PC-9 (cell line): Measurements from ENCODE around the gene PGRMC1. TPM values are rescaled to one million over a fixed set of nuclear protein-coding genes. Genes with fewer than 3 reads are reported as not detected.
"Not testable (repeated sequence)": the region's sequence is repeated elsewhere in the genome, so short reads cannot be mapped to it uniquely, and the experiment has no call there.

Experiments
- BruUV-seq: library from RNA; stranded (reverse); fragments of 400-500 nt; replicated peaks from 2 replicates; lab custom pipeline; 2021; lab: Mats Ljungman, UMichigan
- CTCF ChIA-PET: fragments of 300-600 bp; sonication (Branson Sonifier 250); formaldehyde crosslinking; loops from one replicate; lab custom pipeline; 2022; ENCODE audit warnings: antibody characterized with exemption; lab: Charles Lee
- POLR2A ChIA-PET: fragments of 300-600 bp; sonication (Branson Sonifier 250); formaldehyde crosslinking; loops from one replicate; lab custom pipeline; 2022; ENCODE audit warnings: antibody characterized with exemption; ENCODE audit not compliant: unreplicated experiment; lab: Charles Lee
- DNase-seq, 2 experiments: peaks; one replicate each; pipeline versions ENCODE4 v3.0.0 to v3.0.0-alpha.2; 2015 to 2022; ENCODE audit warnings: mixed read lengths in 1 of 2
- H2AFZ ChIP-seq: fragments of 200-600 bp; sonication (generic); 2 replicates; pipeline ENCODE4 v1.8.1; 2017; ENCODE audit warnings: antibody characterized with exemption
- H3F3A ChIP-seq: fragments of 200-600 bp; sonication (generic); 2 replicates; pipeline ENCODE4 v1.8.1; 2017; ENCODE audit warnings: antibody characterized with exemption, mild to moderate bottlenecking, low read depth; ENCODE audit not compliant: insufficient read depth
- H3K27ac ChIP-seq: fragments of 200-600 bp; sonication (generic); 2 replicates; pipeline ENCODE4 v1.6.1; 2016; ENCODE audit warnings: mixed run types
- H3K27me3 ChIP-seq: fragments of 200-600 bp; sonication (generic); 2 replicates; pipeline ENCODE4 v1.6.1; 2016; ENCODE audit warnings: low read depth, mixed run types; ENCODE audit not compliant: insufficient read depth
- H3K36me3 ChIP-seq: fragments of 200-600 bp; sonication (generic); 2 replicates; pipeline ENCODE4 v1.6.1; 2016; ENCODE audit warnings: low read depth, mixed run types
- H3K4me1 ChIP-seq: fragments of 200-600 bp; sonication (generic); replicated peaks from 2 replicates; pipeline ENCODE4 v1.6.1; 2016; ENCODE audit warnings: mixed run types; ENCODE audit not compliant: insufficient read depth
- H3K4me2 ChIP-seq: fragments of 200-600 bp; sonication (generic); 2 replicates; pipeline ENCODE4 v1.6.1; 2017; ENCODE audit warnings: mixed run types
- H3K4me3 ChIP-seq: fragments of 200-600 bp; sonication (generic); 2 replicates; pipeline ENCODE4 v1.6.1; 2016; ENCODE audit warnings: mixed run types
- H3K79me2 ChIP-seq: fragments of 200-600 bp; sonication (generic); 2 replicates; pipeline ENCODE4 v1.6.1; 2017; ENCODE audit warnings: low read depth, mixed run types
- H3K9me2 ChIP-seq: fragments of 200-600 bp; sonication (generic); 2 replicates; pipeline ENCODE4 v1.8.1; 2017; ENCODE audit warnings: mild to moderate bottlenecking; ENCODE audit not compliant: insufficient read depth
- H3K9me3 ChIP-seq: fragments of 200-600 bp; sonication (generic); 2 replicates; pipeline ENCODE4 v1.8.1; 2016; ENCODE audit warnings: low read depth; ENCODE audit not compliant: insufficient read depth
- H4K20me1 ChIP-seq: fragments of 200-600 bp; sonication (generic); 2 replicates; pipeline ENCODE4 v1.8.1; 2017; ENCODE audit not compliant: insufficient read depth
- CTCF ChIP-seq: fragments of 200-600 bp; sonication (generic); conservative IDR thresholded peaks from 2 replicates; pipeline ENCODE4 v1.6.1; 2017; ENCODE audit warnings: mixed run types, antibody characterized with exemption, mild to moderate bottlenecking, moderate library complexity
- EZH2 ChIP-seq: fragments of 200-600 bp; sonication (generic); IDR thresholded peaks from 2 replicates; pipeline ENCODE4 v1.8.0; 2017; ENCODE audit warnings: antibody characterized with exemption, low read depth
- intact Hi-C: fragments of 100-400 bp; cut with micrococcal nuclease; formaldehyde crosslinking; loops from one replicate; pipeline ENCODE4 v1.10.0; 2022; ENCODE audit not compliant: unreplicated experiment
- total RNA-seq: library from RNA; stranded (reverse); gene quantifications from 2 replicates; pipeline ENCODE4 v1.2.3, GENCODE V29; 2021

Gene PGRMC1
- total RNA-seq, 1 experiment from 2014 or later: 204 TPM

- Histone ChIP-seq H4K20me1 (no peaks in the 10 kb centered on the region), H2AFZ (no peak overlapping the region), H3K4me1 (no peaks in the 10 kb centered on the region), H3K27me3 (no peaks in the 10 kb centered on the region), H3K9me3 (no peaks in the 10 kb centered on the region), H3K4me3 (no peak overlapping the region), H3K27ac (no peak overlapping the region), H3K79me2 (no peaks in the 10 kb centered on the region), H3F3A (no peaks in the 10 kb centered on the region), H3K9me2 (no peaks in the 10 kb centered on the region), H3K4me2 (no peak overlapping the region), H3K36me3 (no peaks in the 10 kb centered on the region)
- no TSS peak for BruUV-seq
- ChIA-PET CTCF (no interaction called here), POLR2A (no interaction called here)
- DNase-seq: no peak
- TF ChIP-seq CTCF: no peak
- TF ChIP-seq EZH2: no peak
- intact Hi-C loops: no loop called here
Observed at GRCh38 chrX:119273420-119274192, 37.5 kb downstream of the PGRMC1 start.

GRCh38 chrX:119282347-119282746 is 46.3 kb downstream of the PGRMC1 start:
- H3K4me3 ChIP-seq, BruUV-seq, H3F3A ChIP-seq, H3K9me2 ChIP-seq, H3K4me1 ChIP-seq, H3K27me3 ChIP-seq, H2AFZ ChIP-seq, H3K36me3 ChIP-seq, H3K4me2 ChIP-seq, H4K20me1 ChIP-seq, H3K79me2 ChIP-seq, H3K9me3 ChIP-seq, DNase-seq, H3K27ac ChIP-seq, intact Hi-C loops: not testable (repeated sequence)
- ChIA-PET CTCF (interaction anchor here (0.7 kb wide), 1 partner anchor 26 kb away, joined by 6 read pairs; no protein-coding TSS in a partner anchor), POLR2A (interaction anchor here (0.6 kb wide), 1 partner anchor 438 kb away, joined by 3 read pairs; no protein-coding TSS in a partner anchor)

GRCh38 chrX:119288890-119289393 is 52.9 kb downstream of the PGRMC1 start:
- Histone ChIP-seq H3K4me3 (no peak overlapping the region), H3K4me2 (no peak overlapping the region), H4K20me1 (no peaks in the 10 kb centered on the region), H3K79me2 (no peaks in the 10 kb centered on the region), H3K27ac (no peak overlapping the region), H2AFZ (no peak overlapping the region), H3F3A (no peaks in the 10 kb centered on the region), H3K9me2 (no peaks in the 10 kb centered on the region), H3K4me1 (no peaks in the 10 kb centered on the region), H3K36me3 (no peaks in the 10 kb centered on the region), H3K9me3 (no peaks in the 10 kb centered on the region), H3K27me3 (no peaks in the 10 kb centered on the region)
- no TSS peak for BruUV-seq
- no peak for TF ChIP-seq EZH2
- no peak for TF ChIP-seq CTCF
- ChIA-PET POLR2A (interaction anchor here (0.5 kb wide), 1 partner anchor 116 kb away, joined by 4 read pairs; no protein-coding TSS in a partner anchor), CTCF (interaction anchor here (0.7 kb wide), 1 partner anchor 189 kb away, joined by 5 read pairs; no protein-coding TSS in a partner anchor)
- no peak for DNase-seq
- intact Hi-C loops: no loop called here
